ENCODE results near the gene TBX3.

Gene TBX3

DNA sequence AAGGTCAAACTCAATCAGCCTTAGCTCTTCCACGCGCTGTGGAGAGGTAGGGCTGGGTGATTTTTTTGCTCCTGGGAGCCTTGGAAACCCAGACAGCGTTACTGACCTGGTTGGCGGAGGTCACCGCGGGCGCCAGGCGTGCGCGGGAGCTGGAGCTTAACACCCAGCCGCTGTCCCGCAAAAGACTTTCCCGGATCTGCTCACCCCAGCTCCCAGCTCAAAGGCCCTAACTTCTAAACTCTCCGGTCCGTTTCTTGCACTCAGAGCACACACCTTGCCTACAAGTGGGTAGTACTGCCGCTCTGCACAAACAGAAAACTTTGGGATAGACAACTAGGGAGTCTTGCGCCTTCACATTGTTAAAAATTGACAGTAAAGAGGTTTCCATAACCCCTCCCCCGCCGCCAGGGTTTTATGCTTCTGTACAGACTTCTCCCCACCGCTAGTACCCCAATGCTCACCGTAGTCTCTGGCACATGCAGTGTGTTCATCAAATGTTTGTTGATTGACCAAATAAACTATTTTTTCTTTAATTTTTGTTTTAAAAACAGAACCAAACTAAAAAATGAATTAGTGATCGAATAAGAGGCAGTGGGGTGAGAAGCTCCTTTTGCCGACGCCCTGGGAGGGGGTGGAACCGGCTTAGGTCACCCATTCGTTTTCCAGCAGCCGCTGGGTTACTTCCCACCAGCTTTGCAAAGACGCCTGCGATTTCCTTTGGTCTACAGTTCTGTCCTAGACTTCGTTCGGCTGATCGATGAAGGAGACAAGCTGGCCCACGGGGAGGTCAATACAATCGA lies 12.7 kb upstream of the TBX3 start:
- no peak for DNase-seq

DNA sequence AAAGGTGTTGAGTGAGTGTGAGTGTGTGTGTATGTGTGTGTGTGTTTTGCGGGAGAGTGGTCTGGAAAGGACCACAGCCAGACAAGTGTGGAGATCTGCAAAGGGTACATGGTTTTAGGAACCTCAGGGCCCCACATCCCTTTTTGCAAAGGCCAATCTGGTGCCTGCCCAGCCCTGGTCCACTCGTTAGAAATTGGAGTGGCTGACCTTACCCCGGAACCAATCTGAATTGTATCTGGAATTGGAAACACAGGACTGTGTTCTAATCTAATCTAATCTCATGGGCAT lies 11.3 kb upstream of the TBX3 start:
- DNase-seq, result no peak

DNA sequence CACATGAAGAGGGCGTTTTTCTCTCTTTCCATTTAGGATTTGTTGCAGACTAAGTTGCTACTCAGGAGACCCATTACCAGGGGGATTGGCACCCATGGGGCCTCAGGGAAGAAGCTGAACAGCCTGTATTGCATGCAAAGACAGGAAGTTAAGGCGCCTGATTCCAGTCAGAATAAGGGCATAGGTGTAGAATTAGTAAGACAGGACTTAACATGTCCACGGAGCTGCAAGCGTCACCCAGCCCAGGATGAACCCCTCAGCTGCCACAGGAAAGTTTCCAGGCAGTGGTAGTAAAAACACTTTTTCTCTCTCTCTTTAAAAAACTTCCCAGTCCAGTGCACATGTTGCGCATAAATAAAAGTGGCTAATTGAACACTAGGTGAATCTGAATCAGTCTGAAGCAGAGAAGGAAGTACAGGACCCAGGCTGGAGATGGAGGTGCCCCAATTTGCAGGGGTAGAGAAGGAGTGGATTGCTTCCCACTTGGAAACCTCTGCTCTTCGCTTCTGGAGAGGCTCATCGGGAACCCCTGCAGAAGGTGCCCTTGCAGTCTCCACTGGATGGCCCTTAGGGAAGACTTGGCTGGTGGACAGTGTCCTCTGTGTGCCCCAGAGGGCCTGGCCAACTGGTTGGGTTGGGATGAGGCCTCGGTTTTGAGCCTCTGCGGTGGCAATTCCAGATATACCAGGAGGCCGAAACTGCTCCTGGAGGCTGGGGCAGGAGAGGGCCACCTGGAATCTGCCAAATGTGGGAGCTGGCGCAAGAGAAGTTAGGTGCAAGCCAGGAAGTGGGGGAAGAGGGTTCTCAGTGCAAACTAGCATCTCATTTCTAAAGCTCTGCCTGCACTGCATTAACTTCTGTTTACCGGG lies 10.7 kb upstream of the TBX3 start:
- DNase-seq, result no peak

DNA sequence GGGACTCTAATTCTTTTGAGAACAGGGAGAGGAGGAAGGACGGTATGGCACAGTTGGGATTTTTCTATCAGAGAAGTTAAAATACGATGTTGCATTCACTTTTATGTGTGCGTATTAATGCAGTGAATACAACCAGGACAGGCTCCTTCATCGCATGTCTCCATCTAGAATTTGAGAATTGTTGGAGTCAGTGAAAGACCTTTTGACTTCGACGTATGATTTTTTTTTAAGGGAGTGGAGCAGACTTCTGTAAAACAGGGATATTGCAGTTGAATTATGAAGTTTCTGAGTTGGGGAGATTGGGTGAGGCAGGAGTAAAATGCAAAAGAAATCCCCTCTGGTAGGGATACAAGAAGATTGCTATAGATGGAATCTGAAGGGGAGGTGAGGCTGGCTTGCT lies 9.6 kb upstream of the TBX3 start:
- DNase-seq, result no peak

DNA sequence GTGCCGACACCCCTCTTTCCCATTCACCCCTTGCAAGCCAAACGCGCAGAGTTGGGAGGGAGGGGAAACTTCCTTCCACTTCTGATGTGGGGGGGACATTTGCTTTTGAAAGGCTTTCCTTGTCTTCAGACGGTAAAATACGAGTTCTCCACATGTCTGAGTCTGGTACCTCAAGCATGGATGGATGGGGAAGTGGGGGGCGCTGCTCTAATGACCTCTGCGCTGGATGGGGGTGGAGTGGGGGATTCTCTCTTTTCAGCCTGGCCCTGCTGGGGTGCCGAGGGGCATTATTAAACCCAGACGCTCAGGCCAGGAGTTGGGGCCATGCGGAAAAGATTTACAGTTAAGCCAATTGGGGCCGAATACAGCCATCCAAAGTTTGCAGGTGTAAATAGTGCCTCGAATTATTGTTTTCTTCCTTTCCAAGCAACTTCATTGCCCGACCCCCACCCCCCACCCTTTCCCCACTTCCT lies 9.1 kb upstream of the TBX3 start:
- DNase-seq, result no peak

DNA sequence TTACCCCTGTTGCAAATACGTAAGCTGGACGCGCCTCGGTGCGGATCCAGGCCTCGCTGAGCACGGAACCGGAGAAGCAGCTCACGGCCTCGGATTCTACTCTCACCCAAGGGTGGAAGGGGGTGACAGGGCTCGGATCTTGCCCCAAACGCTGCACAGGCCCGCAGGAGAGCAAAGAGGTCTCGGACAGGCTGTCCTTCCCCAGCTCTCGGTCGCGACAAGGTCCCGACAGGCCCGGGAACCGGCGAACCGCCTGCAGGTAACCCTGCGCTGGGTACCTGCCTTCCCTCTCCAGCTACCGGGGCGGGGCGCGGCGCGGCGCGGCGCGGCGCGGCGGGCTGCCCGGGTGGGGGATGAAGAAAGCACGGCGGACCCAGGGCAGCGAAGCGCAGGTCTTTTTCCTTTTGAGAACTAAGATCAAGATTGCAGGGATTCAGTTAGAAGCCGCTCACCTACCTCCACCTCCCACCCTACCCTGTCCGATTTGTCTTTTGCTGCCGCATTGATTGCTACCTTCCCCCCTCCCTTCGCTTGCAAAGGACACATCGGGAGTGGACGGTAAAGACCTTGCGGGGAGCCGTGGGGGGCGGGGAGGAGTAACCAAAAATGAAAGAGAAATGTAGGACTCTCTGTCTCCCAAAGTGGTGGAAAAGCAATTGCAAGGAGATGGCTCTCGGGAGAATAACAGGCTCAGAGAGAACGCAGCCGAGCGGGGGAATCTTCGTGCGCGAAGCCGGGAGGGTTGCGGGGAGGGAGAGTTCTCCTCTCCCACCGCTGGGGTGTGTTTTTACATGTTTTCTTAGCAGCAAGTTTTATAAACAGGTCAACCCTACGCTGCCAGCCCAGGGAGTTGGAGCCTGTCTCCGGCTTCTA lies 8.4 kb upstream of the TBX3 start:
- DNase-seq, result no peak

DNA sequence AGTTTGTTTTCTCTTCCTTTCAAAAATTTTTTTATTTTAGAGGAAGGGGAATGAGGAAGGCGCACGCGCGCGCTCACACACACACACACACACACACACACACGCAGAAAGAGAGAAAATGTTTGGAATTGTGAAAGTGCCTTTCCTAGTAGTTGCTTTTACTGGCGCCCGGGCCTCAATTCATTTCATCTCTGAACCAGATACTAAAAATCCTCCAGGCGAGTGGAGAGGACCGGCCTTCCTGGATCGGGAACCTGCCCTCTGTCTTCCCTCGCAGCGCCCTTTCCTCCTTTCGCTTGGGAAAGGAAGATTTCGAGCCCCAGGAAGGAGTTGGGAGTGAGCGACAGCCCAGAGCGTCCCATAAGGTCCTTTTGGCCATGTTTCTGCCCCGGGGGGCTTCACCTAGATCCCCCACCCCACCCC lies 7.8 kb upstream of the TBX3 start:
- no peak for DNase-seq

DNA sequence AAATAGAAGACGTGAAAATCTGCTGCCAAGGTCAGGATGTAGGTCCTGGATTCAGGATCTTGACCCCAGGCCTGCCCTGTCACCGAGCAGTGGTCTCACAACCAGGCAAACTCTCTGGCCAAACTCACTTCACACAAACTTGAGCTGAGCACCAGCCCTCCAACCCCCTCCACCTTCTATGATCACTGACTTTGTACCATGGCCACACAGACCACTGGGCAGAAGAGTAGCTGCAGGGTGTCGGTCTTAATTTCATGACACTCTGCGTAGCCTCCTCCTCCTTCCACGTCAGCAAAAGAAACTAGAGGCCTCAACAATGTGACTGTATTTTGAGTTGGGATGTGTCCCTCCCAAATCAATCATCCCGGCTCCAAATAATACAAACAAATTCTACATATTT lies 7.2 kb upstream of the TBX3 start:
- DNase-seq, result no peak

DNA sequence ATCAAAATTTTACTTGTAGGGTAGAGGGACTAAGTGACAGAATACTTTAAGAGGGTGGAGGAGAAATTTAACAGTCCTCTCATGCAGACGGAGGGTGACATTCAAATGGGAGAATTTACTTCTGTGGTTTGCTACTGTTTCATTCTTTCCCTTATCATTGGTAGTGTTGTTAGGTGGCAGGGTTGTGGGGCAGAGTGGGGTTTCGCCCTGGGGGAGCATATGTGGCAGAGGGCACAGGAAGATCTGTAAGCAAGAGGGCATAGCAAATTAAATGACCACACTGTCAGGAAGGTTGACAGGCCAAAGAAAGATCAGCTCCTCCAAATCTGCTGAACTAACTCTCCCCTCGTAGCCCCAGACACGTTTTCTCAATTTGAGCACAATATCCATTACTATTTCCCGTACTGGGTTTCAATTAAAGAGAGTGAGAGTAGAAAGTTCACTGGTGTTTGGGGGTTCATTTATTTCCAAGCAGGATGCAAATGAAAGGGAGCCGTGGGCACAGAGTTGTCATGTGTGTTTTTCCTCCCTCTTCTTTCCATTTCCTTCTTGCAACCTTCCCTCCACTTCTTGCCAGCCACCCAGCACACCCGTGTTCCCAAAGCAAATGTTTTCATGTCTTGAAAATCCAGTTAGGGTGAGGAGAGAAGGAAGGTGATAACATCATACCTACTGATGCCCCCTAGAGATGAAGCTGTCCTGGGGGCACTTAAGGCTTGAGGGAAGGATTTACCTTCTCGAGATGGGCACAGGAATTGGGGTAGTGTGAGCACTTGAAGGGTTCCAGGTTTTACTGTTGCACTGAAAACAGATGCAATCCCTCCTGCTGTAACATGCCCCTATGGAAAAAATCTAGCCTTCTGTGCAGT lies 6.5 kb upstream of the TBX3 start:
- no peak for DNase-seq

DNA sequence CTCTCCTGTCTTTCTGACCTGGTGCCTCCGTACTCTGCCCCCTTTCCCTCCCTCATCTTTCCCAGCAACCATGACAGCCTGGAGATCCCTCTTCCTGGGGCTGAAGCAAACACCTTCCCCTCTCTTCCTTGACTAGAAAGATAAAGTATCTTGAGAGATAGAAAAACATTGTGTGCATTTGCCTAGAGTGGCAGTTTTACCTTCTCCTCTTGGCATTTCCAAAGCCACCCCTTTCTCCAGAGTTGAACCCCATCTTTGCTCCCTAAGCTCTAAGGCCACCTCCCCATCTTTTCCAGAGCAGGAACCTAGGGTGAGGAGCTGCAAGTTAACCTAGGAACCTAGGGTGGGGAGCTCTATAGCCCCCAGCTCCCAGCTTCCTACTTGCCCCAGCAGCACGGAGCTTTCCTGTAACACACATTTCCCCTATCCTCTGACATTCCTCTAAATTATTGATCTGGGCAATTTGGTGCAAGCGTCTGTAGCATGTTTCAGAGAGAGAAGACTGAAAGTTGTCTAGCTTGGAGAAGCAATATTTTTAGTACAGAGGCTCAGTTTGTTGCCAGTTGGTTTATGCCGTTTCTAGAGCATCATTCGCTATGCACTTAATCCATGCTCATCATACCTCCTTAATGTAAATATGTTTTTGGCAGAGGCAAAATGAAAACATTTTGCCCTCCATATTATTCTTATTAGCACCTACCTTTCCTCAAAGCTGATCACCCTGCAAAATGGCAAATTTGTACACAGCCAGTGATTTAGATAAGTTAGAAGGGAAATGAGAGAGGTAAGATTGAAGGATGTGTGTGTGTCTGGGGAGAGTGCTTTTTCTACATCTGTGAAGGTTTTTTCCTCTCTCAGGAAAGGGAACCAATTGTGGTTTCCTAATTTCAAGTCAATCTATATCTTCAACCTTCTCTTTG lies 5.4 kb upstream of the TBX3 start:
- DNase-seq, result no peak

DNA sequence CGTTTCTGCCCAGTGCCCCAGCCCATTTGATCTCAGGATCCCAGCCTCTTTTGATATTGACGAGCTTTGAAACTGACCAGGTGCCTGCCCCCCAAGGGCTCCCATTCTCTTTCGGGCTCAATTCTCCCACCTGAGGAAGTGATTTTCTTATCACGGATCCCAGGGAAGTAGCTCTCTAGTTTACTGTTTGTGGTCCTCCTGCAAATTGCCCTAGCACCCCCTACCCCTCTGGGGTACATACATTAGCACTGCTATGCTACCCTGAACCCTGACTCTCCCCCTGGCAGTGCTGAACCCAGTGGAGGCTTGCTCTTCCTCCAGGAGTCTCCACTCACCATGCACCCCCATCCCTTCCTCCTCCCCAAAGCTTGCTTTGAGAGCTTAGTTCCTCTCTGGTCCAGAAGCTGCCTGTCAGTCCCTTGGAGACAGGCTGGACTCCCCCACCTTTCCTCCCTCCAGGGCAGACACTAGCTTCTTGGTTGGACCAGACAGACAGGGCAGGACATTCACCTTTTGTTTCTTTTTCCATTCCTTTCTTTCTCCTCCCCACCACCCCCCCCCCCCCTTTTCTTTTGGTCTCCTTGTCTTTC lies 4.4 kb upstream of the TBX3 start:
- DNase-seq, result no peak

DNA sequence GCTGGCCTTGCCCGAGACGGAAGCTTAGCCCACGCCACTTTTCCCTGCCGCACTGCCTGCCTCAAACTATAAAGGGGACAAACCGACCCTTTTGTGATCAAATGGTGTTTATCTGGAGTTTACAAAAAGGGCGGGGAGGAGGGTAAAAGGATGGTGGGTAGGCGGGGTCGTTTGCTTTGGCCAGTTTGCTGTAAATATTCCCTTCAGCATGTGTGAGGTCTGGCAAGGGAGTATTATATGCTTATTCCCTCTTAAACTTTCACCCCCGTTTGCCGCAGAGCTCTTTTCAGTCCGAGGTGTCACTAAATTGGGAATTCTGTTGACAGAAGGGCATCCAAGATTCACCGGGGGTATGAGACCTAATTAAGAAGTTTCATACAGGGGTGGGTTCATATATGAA lies 3.8 kb upstream of the TBX3 start:
- DNase-seq, result no peak

DNA sequence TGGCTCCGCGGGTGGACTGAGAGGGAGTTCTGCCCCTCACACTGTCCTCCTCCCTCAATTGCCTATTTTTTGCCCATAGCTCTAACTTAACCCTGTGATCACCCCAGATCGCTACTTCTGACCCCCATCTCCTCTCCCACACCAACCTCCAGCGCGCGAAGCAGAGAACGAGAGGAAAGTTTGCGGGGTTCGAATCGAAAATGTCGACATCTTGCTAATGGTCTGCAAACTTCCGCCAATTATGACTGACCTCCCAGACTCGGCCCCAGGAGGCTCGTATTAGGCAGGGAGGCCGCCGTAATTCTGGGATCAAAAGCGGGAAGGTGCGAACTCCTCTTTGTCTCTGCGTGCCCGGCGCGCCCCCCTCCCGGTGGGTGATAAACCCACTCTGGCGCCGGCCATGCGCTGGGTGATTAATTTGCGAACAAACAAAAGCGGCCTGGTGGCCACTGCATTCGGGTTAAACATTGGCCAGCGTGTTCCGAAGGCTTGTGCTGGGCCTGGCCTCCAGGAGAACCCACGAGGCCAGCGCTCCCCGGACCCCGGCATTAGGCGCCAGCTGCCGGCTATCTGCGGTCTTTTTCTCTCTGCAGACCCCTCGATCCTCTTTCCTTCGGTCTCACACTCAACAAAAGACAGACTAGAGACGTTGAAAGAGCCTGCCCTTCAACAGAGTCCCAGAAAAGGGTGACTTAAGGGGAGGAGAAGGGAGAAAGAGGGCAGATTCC lies 3.0 kb upstream of the TBX3 start:
- no peak for DNase-seq

DNA sequence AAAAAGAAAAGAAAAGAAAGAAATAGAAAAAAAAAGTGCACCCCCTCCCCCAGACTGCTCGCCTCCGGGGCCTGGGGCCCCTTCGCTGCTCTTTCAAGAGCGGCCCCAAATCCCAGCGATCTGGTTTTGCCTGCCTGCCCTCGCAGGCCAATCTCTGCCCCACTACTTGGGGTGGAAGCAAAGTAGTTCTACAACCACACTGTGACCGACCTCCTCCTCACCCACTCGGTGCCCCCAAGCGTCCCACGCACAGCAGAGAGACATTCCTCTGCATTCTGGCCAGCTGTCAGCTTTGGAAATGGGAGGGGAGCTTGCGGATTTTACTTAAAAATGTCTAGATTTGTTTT lies 2.4 kb upstream of the TBX3 start:
- no peak for DNase-seq

DNA sequence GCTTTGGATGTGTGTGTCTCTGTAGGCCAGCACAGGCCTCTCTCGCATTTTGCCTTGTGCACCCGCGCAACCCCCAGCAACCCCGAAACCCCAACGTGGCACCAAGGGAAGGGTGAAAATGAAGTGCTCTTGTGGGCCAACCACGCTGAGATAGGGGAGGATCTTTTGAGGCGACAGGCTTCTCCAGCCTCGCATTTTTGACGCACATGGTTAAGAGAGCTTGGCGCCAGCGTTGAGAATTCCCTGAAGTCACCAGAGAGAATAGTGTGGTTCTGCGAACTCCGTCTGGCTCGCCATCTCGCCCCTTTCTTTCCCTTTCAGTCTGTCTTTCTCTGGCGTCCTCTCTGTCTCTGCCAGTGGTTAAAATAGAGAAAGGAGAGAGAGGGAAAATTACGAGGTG lies 1.9 kb upstream of the TBX3 start:
- no peak for DNase-seq

DNA sequence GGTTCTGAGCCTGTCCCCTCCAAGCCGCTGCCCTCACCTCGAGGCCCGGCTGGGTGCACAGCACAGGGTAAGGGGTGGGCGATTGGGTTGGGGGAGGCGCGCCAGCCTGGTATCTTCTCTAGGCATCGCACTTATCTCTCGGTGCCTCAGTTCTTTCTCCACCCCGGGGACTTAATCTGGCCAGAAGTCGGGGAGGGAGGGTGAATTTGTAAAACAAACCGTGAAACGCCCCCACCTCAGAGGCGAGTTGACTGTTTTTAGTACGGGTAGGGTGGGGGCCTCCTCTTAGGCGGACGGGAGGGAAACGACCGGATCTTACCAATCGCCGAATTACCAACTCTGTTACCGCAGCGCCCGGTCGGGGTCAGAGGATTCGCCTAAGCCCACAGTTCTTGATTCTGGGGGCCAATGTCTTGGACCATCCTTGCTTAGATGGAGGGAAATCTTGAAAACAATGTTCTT lies 1.4 kb upstream of the TBX3 start:
- DNase-seq, result no peak

DNA sequence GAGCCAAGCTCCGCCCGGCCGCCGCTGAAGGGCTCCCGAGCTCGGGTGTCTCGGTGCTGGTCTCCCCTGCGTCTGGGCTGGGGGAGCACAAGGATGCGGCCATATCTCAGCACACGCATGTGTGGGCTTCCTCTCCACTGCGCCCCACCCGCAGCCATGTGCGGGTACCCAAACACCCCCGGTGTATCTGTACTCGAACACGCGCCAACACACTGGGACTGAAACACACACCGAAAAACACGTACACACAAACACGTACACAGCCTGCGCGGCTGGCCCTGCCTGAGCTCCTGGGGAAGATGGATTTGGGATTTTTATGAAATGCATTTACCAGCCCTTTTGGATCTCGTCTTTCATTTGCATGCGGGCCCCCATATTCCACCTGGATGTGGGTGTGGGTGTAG lies 897 bp upstream of the TBX3 start:
- no peak for DNase-seq

DNA sequence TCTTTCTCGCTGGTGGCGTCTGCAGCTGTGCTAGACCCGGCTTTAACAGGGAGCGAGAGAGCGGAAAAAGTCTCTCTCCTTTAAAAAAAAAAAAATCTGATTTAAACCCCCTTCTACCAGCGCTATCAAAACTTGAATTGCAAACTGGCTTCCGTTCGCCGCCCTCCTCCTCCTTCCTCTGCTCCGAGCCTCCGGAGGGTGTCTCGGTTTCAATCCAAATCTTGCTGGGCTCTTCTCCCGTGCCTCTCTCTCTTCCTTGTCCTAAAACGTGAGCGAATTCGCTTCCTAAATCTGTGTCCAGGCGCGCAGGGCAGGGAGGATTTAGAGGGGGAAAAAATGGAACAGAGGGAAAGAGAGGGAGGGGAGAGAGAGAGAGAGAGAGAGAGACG lies 272 bp downstream of the TBX3 start:
- no peak for DNase-seq

DNA sequence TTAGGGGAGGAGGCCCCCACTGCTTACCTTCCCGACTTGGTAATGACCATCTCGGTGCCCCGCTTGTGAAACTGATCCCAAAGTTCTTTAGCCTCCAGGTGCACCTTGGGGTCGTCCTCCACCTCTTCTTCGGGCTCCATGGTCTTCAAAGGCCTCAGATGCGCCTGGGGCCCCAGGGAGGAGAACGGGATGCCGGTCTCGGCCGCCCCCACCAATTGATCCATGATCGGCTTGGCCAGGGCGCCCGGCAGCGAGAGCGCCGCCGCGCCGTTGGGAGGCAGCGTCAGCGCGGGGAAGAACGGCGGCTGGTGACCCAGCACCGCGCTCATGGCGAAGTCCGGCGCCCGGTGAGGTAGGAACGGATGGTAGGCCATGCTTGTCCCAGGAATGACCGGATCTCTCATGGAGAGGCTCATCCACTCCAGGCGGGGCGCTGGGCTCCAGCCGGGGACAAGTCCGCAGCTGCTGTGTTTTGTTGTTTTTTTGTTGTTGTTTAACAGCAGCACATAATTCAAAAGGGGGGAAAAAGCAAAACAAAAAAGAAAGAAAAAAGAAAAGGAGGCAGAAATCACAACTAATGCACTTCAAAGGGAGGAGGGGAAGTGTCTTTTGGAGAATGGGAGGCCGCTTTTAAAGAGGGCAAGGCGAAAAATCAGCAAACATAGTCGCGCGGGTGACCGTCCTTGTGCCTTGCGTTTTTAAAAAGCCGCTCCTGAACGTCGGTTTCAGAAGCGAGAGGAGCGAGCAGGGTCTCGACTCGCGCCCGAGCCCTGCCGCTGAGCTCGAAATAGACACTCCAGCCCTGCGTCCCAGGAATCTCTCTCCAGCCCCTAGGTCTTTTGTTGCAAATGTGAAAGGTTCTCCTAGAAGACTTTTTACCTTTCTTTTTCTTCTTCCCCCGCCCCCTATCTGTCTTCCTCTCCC lies 928 bp downstream of the TBX3 start:
- DNase-seq, result no peak

Measured in NCI-H1930 (cell line).